A549 treated with Hydrocortisone at 1 μM for 4 hours (cell line): ENCODE data around the gene HDX. TPM values are rescaled to one million over a fixed set of nuclear protein-coding genes. Genes with fewer than 3 reads are reported as not detected.

ENCODE experiments used
- total RNA-seq: library from RNA; stranded (reverse); fragments of 200-300 nt; extraction: Qiagen RNA extraction; gene quantifications from 5 replicates; pipeline ENCODE4 v1.2.3, GENCODE V29; 2022

HDX gene, protein sequence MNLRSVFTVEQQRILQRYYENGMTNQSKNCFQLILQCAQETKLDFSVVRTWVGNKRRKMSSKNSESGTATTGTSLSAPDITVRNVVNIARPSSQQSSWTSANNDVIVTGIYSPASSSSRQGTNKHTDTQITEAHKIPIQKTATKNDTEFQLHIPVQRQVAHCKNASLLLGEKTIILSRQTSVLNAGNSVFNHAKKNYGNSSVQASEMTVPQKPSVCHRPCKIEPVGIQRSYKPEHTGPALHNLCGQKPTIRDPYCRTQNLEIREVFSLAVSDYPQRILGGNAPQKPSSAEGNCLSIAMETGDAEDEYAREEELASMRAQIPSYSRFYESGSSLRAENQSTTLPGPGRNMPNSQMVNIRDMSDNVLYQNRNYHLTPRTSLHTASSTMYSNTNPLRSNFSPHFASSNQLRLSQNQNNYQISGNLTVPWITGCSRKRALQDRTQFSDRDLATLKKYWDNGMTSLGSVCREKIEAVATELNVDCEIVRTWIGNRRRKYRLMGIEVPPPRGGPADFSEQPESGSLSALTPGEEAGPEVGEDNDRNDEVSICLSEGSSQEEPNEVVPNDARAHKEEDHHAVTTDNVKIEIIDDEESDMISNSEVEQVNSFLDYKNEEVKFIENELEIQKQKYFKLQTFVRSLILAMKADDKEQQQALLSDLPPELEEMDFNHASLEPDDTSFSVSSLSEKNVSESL
- 1.6 to 3.5 TPM (median 2.2 TPM) in 5 replicates for total RNA-seq

DNA sequence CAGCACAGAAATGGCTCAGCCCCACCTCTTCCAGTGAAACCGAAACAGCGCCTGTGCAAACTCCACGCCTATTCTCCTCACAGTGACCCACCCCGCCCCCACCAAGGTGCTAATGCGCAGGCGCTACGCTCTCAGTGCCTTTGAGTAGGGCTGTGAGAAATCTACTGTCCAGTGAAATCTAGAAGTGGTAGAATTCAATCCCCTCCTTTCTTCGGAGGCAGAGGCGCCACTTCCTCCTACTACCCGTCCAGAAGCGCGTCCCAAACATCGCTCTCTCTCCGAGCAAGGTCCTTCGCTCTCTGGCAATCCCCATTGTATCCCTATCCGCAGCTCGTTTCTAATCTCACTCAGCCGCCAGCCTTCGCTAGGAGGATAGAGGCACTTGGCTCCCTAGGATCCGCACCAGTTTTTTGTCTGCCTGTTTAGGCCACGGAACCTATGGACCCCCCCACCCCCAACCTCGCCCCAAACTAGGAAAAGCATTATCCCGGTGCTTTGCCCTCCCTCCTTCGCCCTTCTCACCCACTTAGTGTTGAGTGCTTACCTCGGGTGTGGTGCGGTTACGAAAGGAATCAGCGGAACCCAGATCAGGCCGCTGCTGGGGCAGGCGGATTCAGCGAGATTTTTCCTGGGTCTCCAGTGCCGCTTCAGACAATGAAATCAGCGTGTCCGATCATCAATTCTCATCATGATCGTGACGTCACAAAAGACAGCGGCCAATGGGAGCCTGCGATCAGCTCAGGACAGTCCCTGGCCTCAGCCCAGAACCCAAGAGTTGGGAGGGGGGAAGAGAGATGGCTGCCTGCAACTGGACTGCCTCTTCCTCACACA, at the start of gene HDX:
Gene HDX (minus strand): TSS at position 656 of the 831 bp plus-strand sequence. CDS start 27,056 bp downstream, outside the sequence.

